Calu3 (cell line): ENCODE results near the gene COQ10A. TPM values are rescaled to one million over a fixed set of nuclear protein-coding genes. Genes with fewer than 3 reads are reported as not detected.

Experiments
- BruUV-seq: library from RNA; stranded (reverse); fragments of 400-500 nt; replicated peaks from 2 replicates; lab custom pipeline; 2021; lab: Mats Ljungman, UMichigan
- CTCF ChIA-PET: fragments of 300-600 bp; sonication (Branson Sonifier 250); formaldehyde crosslinking; loops from one replicate; lab custom pipeline; 2022; ENCODE audit warnings: antibody characterized with exemption; lab: Charles Lee
- DNase-seq: peaks from one replicate; pipeline ENCODE4 v3.0.0; 2022
- H3K27ac Mint-ChIP-seq: one replicate; pipeline ENCODE4 v1.8.0; 2022; ENCODE audit warnings: mixed read lengths; ENCODE audit not compliant: unreplicated experiment
- H3K27me3 Mint-ChIP-seq: one replicate; pipeline ENCODE4 v1.8.0; 2022; ENCODE audit warnings: mixed read lengths; ENCODE audit not compliant: unreplicated experiment
- H3K36me3 Mint-ChIP-seq: one replicate; pipeline ENCODE4 v1.8.0; 2022; ENCODE audit warnings: mild to moderate bottlenecking, moderate library complexity, mixed read lengths; ENCODE audit not compliant: insufficient read depth, unreplicated experiment
- H3K4me1 Mint-ChIP-seq: one replicate; pipeline ENCODE4 v1.8.0; 2022; ENCODE audit warnings: mild to moderate bottlenecking, low read depth, mixed read lengths; ENCODE audit not compliant: unreplicated experiment
- H3K4me3 Mint-ChIP-seq: one replicate; pipeline ENCODE4 v1.8.0; 2022; ENCODE audit warnings: mild to moderate bottlenecking, low read depth, moderate library complexity, mixed read lengths; ENCODE audit not compliant: unreplicated experiment
- H3K9me3 Mint-ChIP-seq: one replicate; pipeline ENCODE4 v1.8.0; 2022; ENCODE audit warnings: low read depth, mixed read lengths; ENCODE audit not compliant: unreplicated experiment
- CTCF ChIP-seq: fragments of 200-600 bp; IDR thresholded peaks from one replicate; pipeline ENCODE4 v1.8.0; 2022; ENCODE audit warnings: antibody characterized with exemption; ENCODE audit not compliant: unreplicated experiment
- intact Hi-C: fragments of 100-400 bp; cut with micrococcal nuclease; formaldehyde crosslinking; loops from one replicate; pipeline ENCODE4 v1.10.0; 2022; ENCODE audit not compliant: unreplicated experiment
- total RNA-seq: library from RNA; stranded (reverse); gene quantifications from 2 replicates; pipeline ENCODE4 v1.2.3, GENCODE V29; 2022

COQ10A gene
- total RNA-seq, 1 experiment from 2014 or later = 11.4 TPM

DNA sequence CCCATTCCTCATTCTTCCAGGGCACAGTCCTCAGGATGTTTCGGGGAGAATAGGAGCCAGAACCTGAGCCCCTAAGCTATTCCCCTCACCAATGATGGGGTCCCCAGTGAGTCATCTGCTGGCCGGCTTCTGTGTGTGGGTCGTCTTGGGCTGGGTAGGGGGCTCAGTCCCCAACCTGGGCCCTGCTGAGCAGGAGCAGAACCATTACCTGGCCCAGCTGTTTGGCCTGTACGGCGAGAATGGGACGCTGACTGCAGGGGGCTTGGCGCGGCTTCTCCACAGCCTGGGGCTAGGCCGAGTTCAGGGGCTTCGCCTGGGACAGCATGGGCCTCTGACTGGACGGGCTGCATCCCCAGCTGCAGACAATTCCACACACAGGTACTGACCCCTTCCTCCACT is 35.6 kb upstream of the COQ10A start:
- BruUV-seq = no TSS peak
- no peak for DNase-seq
- H3K36me3 Mint-ChIP-seq = peaks cover 5% of the 10 kb centered on the region
- no peaks in the 10 kb centered on the region for H3K9me3 Mint-ChIP-seq
- CTCF ChIA-PET = interaction anchor here (0.7 kb wide), 2 partner anchors 27 to 132 kb away, joined by 3 read pairs; partner anchors contain the start of gene ANKRD52
- H3K27me3 Mint-ChIP-seq = no peaks in the 10 kb centered on the region
- H3K27ac Mint-ChIP-seq = no peak overlapping the region
- TF ChIP-seq CTCF = no peak
- H3K4me1 Mint-ChIP-seq = peaks cover 12% of the 10 kb centered on the region
- no peak overlapping the region for H3K4me3 Mint-ChIP-seq
- intact Hi-C loops = no loop called here

GRCh38 chr12:56234746-56235436 is 31.9 kb upstream of the COQ10A start:
- Mint-ChIP-seq H3K27me3 (no peaks in the 10 kb centered on the region), H3K4me3 (no peak overlapping the region), H3K27ac (no peak overlapping the region), H3K9me3 (no peaks in the 10 kb centered on the region), H3K36me3 (peaks cover 7% of the 10 kb centered on the region), H3K4me1 (peaks cover 11% of the 10 kb centered on the region)
- intact Hi-C loops = no loop called here
- CTCF ChIA-PET = interaction anchor here (0.9 kb wide), 1 partner anchor 13 kb away, joined by 3 read pairs; the partner anchor contains the start of gene RNF41
- BruUV-seq = no TSS peak
- DNase-seq = no peak
- no peak for TF ChIP-seq CTCF

- intact Hi-C loops = no loop called here
- TF ChIP-seq CTCF = no peak
- Mint-ChIP-seq H3K4me3 (no peak overlapping the region), H3K9me3 (no peaks in the 10 kb centered on the region), H3K36me3 (peaks cover 15% of the 10 kb centered on the region), H3K27ac (no peak overlapping the region), H3K4me1 (no peaks in the 10 kb centered on the region), H3K27me3 (no peaks in the 10 kb centered on the region)
- DNase-seq = no peak
- no TSS peak for BruUV-seq
- CTCF ChIA-PET = no interaction called here
Observed at GRCh38 chr12:56236091-56236490, 30.7 kb upstream of the COQ10A start.

GRCh38 chr12:56236985-56237384 is 29.8 kb upstream of the COQ10A start:
- intact Hi-C loops = no loop called here
- DNase-seq = no peak
- BruUV-seq = no TSS peak
- H3K4me3 Mint-ChIP-seq = no peak overlapping the region
- H3K36me3 Mint-ChIP-seq = peaks cover 23% of the 10 kb centered on the region
- no peaks in the 10 kb centered on the region for H3K27me3 Mint-ChIP-seq
- CTCF ChIA-PET = no interaction called here
- no peak overlapping the region for H3K27ac Mint-ChIP-seq
- no peaks in the 10 kb centered on the region for H3K9me3 Mint-ChIP-seq
- no peaks in the 10 kb centered on the region for H3K4me1 Mint-ChIP-seq
- no peak for TF ChIP-seq CTCF
